Activated T-cell treated with anti-CD3 and anti-CD28 coated beads, Interleukin-2, amount 50 U/mL, for 4 hours (primary cell): ENCODE data around the gene APBA2. TPM values are rescaled to one million over a fixed set of nuclear protein-coding genes. Genes with fewer than 3 reads are reported as not detected.
"Not testable (repeated sequence)": the region's sequence is repeated elsewhere in the genome, so short reads cannot be mapped to it uniquely, and the experiment has no call there.

Experiments
- ATAC-seq, 2 donors: fragments of 200-7000 bp; cut with Tn5 transposase; one replicate each; pipeline ENCODE4 v1.10.0; 2021
- DNase-seq: peaks from one replicate; pipeline ENCODE4 v3.0.0-alpha.2; 2020
- H3K27me3 Mint-ChIP-seq: one replicate; pipeline ENCODE4 v1.8.0; 2021; ENCODE audit warnings: low read depth, mixed read lengths
- H3K36me3 Mint-ChIP-seq: one replicate; pipeline ENCODE4 v1.8.0; 2022; ENCODE audit warnings: mixed read lengths; ENCODE audit not compliant: insufficient read depth
- H3K4me1 Mint-ChIP-seq: one replicate; pipeline ENCODE4 v1.8.0; 2021; ENCODE audit warnings: low read depth, mixed read lengths
- H3K4me3 Mint-ChIP-seq: one replicate; pipeline ENCODE4 v1.8.0; 2021; ENCODE audit warnings: mild to moderate bottlenecking, moderate library complexity, mixed read lengths
- H3K9me3 Mint-ChIP-seq: one replicate; pipeline ENCODE4 v1.8.0; 2021; ENCODE audit warnings: mixed read lengths
- total RNA-seq, 3 donors: library from RNA; stranded (reverse); gene quantifications; one replicate each; pipeline ENCODE4 v1.2.1, GENCODE V29; 2021

The APBA2 gene
- total RNA-seq: 10 to 100 TPM; 11.0 to 14.7 (median 14.5) TPM

- peak; percentile 69 to 73 for ATAC-seq
- Mint-ChIP-seq H3K4me3 (peak within 1 kb of the TSS; percentile 82), H3K27me3 (no peaks in the 10 kb centered on the region), H3K9me3 (no peaks in the 10 kb centered on the region), H3K4me1 (peaks cover 45% of the 10 kb centered on the region), H3K36me3 (no peaks in the 10 kb centered on the region)
- peak; percentile 42 for DNase-seq
Measured at GRCh38 chr15:28885630-28886430, at the start of gene APBA2. Gene APBA2, plus strand, starts transcription at chr15:28885974. Its CDS starts 167,911 bp downstream, at chr15:29053885.

- ATAC-seq: not testable (repeated sequence)
Measured at GRCh38 chr15:28840285-28840684, 45.5 kb upstream of the APBA2 start.

GRCh38 chr15:28842210-28842609 lies 43.6 kb upstream of the APBA2 start:
- not testable (repeated sequence) for H3K27me3 Mint-ChIP-seq, H3K36me3 Mint-ChIP-seq, ATAC-seq, H3K4me1 Mint-ChIP-seq, DNase-seq, H3K9me3 Mint-ChIP-seq, H3K4me3 Mint-ChIP-seq

More at GRCh38 chr15:28840285-28840684, 45.5 kb upstream of the APBA2 start:
- not testable (repeated sequence) for H3K9me3 Mint-ChIP-seq, H3K4me3 Mint-ChIP-seq, H3K27me3 Mint-ChIP-seq, DNase-seq, H3K4me1 Mint-ChIP-seq, H3K36me3 Mint-ChIP-seq

GRCh38 chr15:28843520-28843919 lies 42.3 kb upstream of the APBA2 start:
- H3K27me3 Mint-ChIP-seq, H3K9me3 Mint-ChIP-seq, H3K4me1 Mint-ChIP-seq, H3K4me3 Mint-ChIP-seq, H3K36me3 Mint-ChIP-seq, DNase-seq, ATAC-seq: not testable (repeated sequence)

- not testable (repeated sequence) for DNase-seq, H3K4me1 Mint-ChIP-seq, H3K4me3 Mint-ChIP-seq, H3K36me3 Mint-ChIP-seq, ATAC-seq, H3K9me3 Mint-ChIP-seq, H3K27me3 Mint-ChIP-seq
Measured at GRCh38 chr15:28844147-28844546, 41.6 kb upstream of the APBA2 start.

DNA sequence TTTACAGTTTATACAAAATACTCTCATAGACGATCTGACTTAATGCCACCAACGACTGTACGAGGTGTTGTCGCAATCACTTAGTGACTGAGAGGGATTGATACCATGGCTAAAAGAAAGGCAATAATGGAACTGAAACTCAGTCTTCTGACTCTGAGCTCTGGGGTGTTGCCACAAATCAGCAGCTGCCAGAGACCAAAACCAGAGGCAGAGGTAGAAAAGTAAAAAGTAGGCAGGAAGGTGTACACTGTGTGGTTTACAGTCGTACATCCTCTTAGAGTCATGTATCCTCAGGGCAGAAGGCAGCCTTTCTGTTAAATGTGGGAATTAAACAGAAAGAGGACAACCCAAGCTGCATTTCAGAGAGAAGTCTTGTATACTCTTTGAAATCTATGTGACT lies 38.5 kb upstream of the APBA2 start:
- not testable (repeated sequence) for DNase-seq

DNA sequence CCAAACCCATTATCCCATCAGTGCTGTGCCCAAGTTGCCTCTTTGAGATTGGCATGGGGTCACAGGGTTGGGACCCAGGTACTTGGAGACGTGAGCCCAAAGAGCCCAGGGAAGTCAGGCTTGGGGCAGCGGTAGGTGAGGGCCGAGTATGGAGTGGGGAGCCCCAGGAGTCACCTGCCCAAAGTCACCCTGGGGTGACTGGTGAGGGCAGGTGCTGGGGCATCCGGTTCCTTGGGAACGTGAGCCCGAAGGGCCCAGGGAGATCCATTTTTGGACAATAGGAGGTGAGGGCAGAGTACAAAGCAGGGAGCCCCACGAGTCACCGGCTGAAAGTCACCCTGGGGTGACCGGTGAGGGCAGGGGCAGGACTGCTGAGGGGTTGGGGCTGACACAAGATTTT lies 37.8 kb upstream of the APBA2 start:
- not testable (repeated sequence) for H3K4me3 Mint-ChIP-seq, H3K4me1 Mint-ChIP-seq, H3K36me3 Mint-ChIP-seq, H3K9me3 Mint-ChIP-seq, DNase-seq, H3K27me3 Mint-ChIP-seq, ATAC-seq

More for the DNA sequence above, 38.5 kb upstream of the APBA2 start:
- not testable (repeated sequence) for H3K27me3 Mint-ChIP-seq, H3K4me3 Mint-ChIP-seq, H3K36me3 Mint-ChIP-seq, H3K4me1 Mint-ChIP-seq, H3K9me3 Mint-ChIP-seq
- peak; percentile 87 to 99 for ATAC-seq

DNA sequence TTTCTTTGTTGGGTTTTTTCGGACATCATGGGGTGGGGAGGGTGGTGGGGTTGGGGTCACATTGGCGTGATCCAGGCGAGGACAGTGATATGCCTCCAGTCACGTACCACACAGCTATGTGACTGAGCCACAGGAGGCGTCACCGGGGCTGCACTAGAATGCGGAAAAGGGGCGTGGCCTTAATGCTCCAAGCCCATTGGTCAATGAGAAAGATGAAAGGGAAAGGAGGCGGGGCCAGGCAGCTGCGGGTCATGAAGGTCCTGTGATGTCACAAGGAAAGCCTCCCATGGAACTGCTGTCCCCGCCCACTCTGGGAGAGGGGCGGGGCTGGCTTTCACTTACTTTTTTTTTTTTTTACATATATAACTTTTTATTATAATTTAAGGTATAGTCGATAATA lies 37.3 kb upstream of the APBA2 start, which contains the start of gene GOLGA6L7:
GOLGA6L7 (minus strand) TSS at position 124 of the 400 bp plus-strand sequence; CDS start at position 29, 95 bp downstream.
- not testable (repeated sequence) for H3K36me3 Mint-ChIP-seq, H3K9me3 Mint-ChIP-seq, DNase-seq, H3K4me1 Mint-ChIP-seq, H3K4me3 Mint-ChIP-seq, H3K27me3 Mint-ChIP-seq, ATAC-seq

DNA sequence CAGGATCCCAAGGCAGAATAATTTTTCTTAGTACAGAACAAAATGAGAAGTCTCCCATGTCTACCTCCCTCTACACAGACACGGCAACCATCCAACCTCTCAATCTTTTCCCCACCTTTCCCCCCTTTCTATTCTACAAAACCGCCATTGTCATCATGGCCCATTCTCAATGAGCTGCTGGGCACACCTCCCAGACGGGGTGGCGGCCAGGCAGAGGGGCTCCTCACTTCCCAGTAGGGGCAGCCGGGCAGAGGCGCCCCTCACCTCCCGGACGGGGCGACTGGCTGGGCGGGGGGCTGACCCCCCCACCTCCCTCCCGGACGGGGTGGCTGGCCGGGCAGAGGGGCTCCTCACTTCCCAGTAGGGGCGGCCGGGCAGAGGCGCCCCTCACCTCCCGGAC lies 36.5 kb upstream of the APBA2 start:
- H3K4me3 Mint-ChIP-seq, ATAC-seq, H3K9me3 Mint-ChIP-seq, H3K27me3 Mint-ChIP-seq, DNase-seq, H3K36me3 Mint-ChIP-seq, H3K4me1 Mint-ChIP-seq: not testable (repeated sequence)

- H3K4me1 Mint-ChIP-seq, H3K4me3 Mint-ChIP-seq, H3K36me3 Mint-ChIP-seq, H3K27me3 Mint-ChIP-seq, H3K9me3 Mint-ChIP-seq, ATAC-seq, DNase-seq: not testable (repeated sequence)
Measured at GRCh38 chr15:28849766-28850165, 36.0 kb upstream of the APBA2 start.

- H3K4me1 Mint-ChIP-seq, H3K4me3 Mint-ChIP-seq, H3K27me3 Mint-ChIP-seq, H3K9me3 Mint-ChIP-seq, H3K36me3 Mint-ChIP-seq, DNase-seq, ATAC-seq: not testable (repeated sequence)
Measured at GRCh38 chr15:28853654-28854053, 32.1 kb upstream of the APBA2 start.

GRCh38 chr15:28854578-28854977 lies 31.2 kb upstream of the APBA2 start:
- DNase-seq, ATAC-seq, H3K36me3 Mint-ChIP-seq, H3K27me3 Mint-ChIP-seq, H3K4me3 Mint-ChIP-seq, H3K9me3 Mint-ChIP-seq, H3K4me1 Mint-ChIP-seq: not testable (repeated sequence)

- Mint-ChIP-seq H3K27me3 (no peaks in the 10 kb centered on the region), H3K4me1 (no peaks in the 10 kb centered on the region), H3K4me3 (no peak overlapping the region), H3K36me3 (peaks cover 2% of the 10 kb centered on the region), H3K9me3 (no peaks in the 10 kb centered on the region)
- ATAC-seq (no peak), DNase-seq (no peak)
Measured at GRCh38 chr15:28861031-28861534, 24.7 kb upstream of the APBA2 start.

DNA sequence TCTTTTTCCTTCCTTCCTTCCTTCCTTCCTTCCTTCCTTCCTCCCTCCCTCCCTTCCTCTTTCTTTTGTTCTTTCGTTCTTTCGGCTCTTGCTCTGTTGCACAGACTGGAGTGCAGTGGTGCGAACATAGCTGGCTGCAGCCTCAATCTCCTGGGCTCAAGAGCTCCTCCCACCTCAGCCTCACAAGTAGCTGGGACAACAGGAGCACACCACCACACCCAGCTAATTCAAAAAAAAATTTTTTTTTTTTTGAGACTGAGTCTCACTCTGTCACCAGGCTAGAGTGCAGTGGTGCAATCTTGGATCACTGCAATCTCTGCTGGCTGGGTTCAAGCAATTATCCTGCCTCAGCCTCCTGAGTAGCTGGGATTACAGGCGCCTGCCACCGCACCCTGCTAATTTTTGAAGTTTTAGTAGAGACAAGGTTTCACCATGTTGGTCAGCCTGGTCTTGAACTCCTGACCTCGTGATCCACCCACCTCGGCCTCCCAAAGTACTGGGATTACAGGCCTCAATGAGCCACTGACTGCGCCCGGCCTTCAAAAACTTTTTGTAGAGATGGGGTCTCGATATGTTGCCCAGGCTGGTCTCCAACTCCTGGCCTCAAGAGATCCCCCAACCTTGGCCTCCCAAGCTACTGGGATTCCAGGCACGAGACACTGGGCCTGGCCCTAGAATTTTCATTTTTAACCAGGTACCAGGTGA lies 24.0 kb upstream of the APBA2 start:
- not testable (repeated sequence) for H3K27me3 Mint-ChIP-seq, H3K4me1 Mint-ChIP-seq, H3K4me3 Mint-ChIP-seq, DNase-seq, H3K36me3 Mint-ChIP-seq, ATAC-seq, H3K9me3 Mint-ChIP-seq
